ENCODE data around the gene SOD1. TPM values are rescaled to one million over a fixed set of nuclear protein-coding genes. Genes with fewer than 3 reads are reported as not detected.

Gene SOD1
- total and polyA plus RNA-seq, 3 experiments from 2014 or later, result 309 to 542 (median 311) TPM

Other genes starting within 250 kb of the SOD1 start
- gene SCAF4, start 72.4 kb downstream of the SOD1 start, total RNA-seq, result 10 to 100 TPM; 55.4 to 55.9 TPM
- gene SCAF4, start 72.4 kb downstream of the SOD1 start, polyA plus RNA-seq, result 27.5 TPM
- gene HUNK, start 213.3 kb downstream of the SOD1 start, total RNA-seq, result under 1 TPM; 0.02 to 0.20 TPM
- 0.06 TPM for gene HUNK, start 213.3 kb downstream of the SOD1 start, polyA plus RNA-seq